ENCODE data around the gene VAMP3.

DNA sequence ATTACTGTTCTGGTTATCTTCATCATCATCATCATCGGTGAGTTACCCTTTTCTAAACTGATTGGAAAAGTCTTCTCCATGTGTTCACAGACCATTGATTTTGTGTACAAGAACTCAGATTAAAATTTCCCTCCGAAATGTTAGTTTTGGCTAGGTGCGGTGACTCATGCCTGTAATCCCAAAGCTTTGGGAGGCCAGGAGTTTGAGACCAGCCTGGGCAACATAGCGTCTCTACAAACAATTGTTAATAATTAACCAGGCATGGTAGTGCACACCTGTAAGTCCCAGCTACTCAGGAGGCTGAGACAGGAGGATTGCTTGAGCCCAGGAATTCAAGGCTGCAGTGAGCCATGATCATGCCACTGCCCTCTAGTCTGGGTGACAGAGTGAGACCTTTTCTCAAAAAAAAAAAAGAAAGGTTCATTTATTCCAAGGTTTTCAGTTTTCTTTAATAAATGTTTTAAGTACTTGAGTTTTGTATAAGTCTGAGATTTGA is 7.1 kb downstream of the VAMP3 start:
- TF ChIP-seq, protein P1, sequence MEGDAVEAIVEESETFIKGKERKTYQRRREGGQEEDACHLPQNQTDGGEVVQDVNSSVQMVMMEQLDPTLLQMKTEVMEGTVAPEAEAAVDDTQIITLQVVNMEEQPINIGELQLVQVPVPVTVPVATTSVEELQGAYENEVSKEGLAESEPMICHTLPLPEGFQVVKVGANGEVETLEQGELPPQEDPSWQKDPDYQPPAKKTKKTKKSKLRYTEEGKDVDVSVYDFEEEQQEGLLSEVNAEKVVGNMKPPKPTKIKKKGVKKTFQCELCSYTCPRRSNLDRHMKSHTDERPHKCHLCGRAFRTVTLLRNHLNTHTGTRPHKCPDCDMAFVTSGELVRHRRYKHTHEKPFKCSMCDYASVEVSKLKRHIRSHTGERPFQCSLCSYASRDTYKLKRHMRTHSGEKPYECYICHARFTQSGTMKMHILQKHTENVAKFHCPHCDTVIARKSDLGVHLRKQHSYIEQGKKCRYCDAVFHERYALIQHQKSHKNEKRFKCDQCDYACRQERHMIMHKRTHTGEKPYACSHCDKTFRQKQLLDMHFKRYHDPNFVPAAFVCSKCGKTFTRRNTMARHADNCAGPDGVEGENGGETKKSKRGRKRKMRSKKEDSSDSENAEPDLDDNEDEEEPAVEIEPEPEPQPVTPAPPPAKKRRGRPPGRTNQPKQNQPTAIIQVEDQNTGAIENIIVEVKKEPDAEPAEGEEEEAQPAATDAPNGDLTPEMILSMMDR (IDR thresholded peaks at IDR 0.05; ENCODE audit: low read depth, low read length) = no peak
- no peak for TF ChIP-seq EZH2phosphoT487 (IDR thresholded peaks at IDR 0.05; ENCODE audit: low read depth)

Measured in OCI-LY3 (cell line).